Vagina (tissue), 2 donors: Measurements from ENCODE around the gene GLYAT.

Experiments used
- POLR2A ChIP-seq, 2 donors: fragments of 450-650 bp; IDR thresholded peaks; one replicate each; pipeline ENCODE4 v1.6.1; 2017; ENCODE audit warnings: antibody characterized with exemption in 2 of 2, mild to moderate bottlenecking in 2 of 2, moderate library complexity in 2 of 2
- POLR2AphosphoS5 ChIP-seq, 2 donors: sonication (generic); formaldehyde crosslinking; IDR thresholded peaks; one replicate each; pipeline ENCODE4 v1.9.0; 2017; ENCODE audit warnings: antibody characterized with exemption in 2 of 2, mild to moderate bottlenecking in 2 of 2, low read depth in 1 of 2; ENCODE audit not compliant: insufficient read depth in 1 of 2
- TF ChIP-seq, protein P1 (sequence below), 3 experiments: fragments of 450-650 bp in 2 of 3; fragments of 200-600 bp in 1 of 3; sonication (generic) in 1 of 3; IDR thresholded peaks; one replicate each; pipeline ENCODE4 v1.5.1; 2017 to 2019; ENCODE audit warnings: antibody characterized with exemption in 3 of 3, mild to moderate bottlenecking in 2 of 3, moderate library complexity in 2 of 3

DNA sequence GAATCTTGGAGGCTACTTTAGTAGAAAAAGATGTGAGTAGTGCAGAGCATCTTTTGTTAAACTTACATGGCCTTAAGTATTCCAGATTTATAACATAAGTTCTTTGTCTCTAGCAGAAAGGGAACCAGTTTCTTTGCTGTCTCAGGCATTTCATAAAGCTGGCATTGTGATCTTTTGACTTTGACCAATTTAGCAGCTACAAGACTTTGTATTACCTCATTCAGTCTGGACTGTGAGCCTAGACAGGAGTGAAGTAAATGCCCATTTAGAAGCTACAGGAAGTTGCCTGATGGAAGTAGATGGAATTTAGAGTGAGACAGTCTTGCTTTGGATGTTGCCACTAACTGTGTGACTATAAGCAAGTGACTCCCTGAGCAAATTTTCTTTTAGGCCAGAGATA, 25.7 kb upstream of the GLYAT start:
- TF ChIP-seq, protein P1, sequence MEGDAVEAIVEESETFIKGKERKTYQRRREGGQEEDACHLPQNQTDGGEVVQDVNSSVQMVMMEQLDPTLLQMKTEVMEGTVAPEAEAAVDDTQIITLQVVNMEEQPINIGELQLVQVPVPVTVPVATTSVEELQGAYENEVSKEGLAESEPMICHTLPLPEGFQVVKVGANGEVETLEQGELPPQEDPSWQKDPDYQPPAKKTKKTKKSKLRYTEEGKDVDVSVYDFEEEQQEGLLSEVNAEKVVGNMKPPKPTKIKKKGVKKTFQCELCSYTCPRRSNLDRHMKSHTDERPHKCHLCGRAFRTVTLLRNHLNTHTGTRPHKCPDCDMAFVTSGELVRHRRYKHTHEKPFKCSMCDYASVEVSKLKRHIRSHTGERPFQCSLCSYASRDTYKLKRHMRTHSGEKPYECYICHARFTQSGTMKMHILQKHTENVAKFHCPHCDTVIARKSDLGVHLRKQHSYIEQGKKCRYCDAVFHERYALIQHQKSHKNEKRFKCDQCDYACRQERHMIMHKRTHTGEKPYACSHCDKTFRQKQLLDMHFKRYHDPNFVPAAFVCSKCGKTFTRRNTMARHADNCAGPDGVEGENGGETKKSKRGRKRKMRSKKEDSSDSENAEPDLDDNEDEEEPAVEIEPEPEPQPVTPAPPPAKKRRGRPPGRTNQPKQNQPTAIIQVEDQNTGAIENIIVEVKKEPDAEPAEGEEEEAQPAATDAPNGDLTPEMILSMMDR (IDR thresholded peaks at IDR 0.05): no peak
- TF ChIP-seq POLR2A (IDR thresholded peaks at IDR 0.05) (no peak), POLR2AphosphoS5 (IDR thresholded peaks at IDR 0.05; ENCODE audit: insufficient read depth in 1 of 2, low read depth in 1 of 2) (no peak)
